Cardiac muscle cell (in vitro differentiated cells and primary cell): ENCODE measurements around the gene KLHL17. TPM values are rescaled to one million over a fixed set of nuclear protein-coding genes. Genes with fewer than 3 reads are reported as not detected.
A peak's percentile ranks its signal among the peaks of the same experiment; 100 is the strongest.

ENCODE experiments used
- DNase-seq, 2 donors: peaks; one replicate each; pipeline versions ENCODE4 v3.0.0 to v3.0.0-alpha.2; 2010 to 2017; ENCODE audit warnings: low read depth in 1 of 2, low spot score in 1 of 2
- H3K27ac ChIP-seq: fragments of 200-600 bp; sonication (generic); 2 replicates; pipeline ENCODE4 v1.5.1; 2016
- H3K27me3 ChIP-seq: fragments of 200-600 bp; sonication (generic); 2 replicates; pipeline ENCODE4 v1.6.0; 2016; ENCODE audit warnings: control low read depth
- H3K36me3 ChIP-seq: fragments of 200-600 bp; sonication (generic); 2 replicates; pipeline ENCODE4 v1.5.1; 2016; ENCODE audit warnings: control low read depth
- H3K4me1 ChIP-seq: fragments of 200-600 bp; sonication (generic); 2 replicates; pipeline ENCODE4 v1.8.1; 2017; ENCODE audit warnings: low read depth, mild to moderate bottlenecking, mixed run types
- H3K4me3 ChIP-seq: fragments of 200-600 bp; sonication (generic); 2 replicates; pipeline ENCODE4 v1.5.1; 2016; ENCODE audit warnings: mild to moderate bottlenecking
- H3K9me3 ChIP-seq: fragments of 200-600 bp; sonication (generic); 2 replicates; pipeline ENCODE4 v1.5.1; 2017; ENCODE audit warnings: low read depth, mild to moderate bottlenecking, control low read depth
- CTCF ChIP-seq: IDR thresholded peaks from 2 replicates; pipeline ENCODE4 v1.5.1; 2012; ENCODE audit warnings: low read depth, mild to moderate bottlenecking, low read length
- polyA plus RNA-seq: library from polyadenylated mRNA; unstranded; fragments of >200 nt; fragmentation: Nextera tagmentation; extraction: Ambion mirVana; gene quantifications from 2 replicates; pipeline ENCODE4 v1.2.1, GENCODE V29; 2016
- total RNA-seq: library from RNA; depleted of rRNA; stranded (reverse); fragments of >200 nt; gene quantifications from 2 replicates; pipeline ENCODE4 v1.2.3, GENCODE V29; 2016

The KLHL17 gene
- total and polyA plus RNA-seq, 2 experiments from 2014 or later = 31.5 to 42.9 TPM

DNA sequence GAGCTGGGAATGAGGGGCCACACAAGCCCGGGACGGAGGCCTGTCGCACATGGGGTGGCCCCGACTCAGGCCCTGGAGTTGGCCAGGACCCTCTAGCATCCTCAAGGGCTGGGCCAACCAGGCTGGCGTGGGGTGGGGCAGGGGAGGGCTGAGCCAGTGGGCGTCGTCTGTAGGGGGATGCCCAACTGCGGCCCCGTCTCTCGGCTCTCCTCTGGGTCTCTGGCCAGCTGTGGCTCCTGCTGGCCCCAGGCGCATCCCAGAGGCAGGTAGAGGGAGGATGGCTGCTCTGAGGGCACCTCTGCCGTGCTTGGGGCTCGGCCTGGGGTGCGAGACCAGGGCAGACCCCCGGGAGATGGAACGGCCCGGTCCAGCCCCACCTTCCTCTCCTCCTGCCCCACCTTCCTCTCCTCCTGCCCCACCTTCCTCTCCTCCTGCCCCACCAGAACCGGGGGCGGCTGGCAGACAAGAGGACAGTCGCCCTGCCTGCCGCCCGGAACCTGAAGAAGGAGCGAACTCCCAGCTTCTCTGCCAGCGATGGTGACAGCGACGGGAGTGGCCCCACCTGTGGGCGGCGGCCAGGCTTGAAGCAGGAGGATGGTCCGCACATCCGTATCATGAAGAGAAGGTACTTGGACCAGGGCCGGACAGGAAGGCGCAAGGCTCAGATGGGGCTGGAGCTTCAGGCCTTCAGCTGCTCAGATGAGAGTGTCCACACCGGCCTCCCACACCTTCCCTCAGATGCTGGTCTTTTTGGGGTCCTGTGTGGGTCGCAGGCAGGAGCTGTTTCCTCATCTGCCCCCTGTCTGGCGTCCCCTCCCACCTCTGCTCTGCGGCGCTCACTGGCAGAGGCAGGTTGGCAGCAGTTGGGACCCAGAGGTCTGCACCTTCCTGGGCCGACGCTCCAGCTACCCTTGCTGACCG, 30.4 kb upstream of the KLHL17 start:
- peaks cover 21% of the 10 kb centered on the region for H3K27me3 ChIP-seq

DNA sequence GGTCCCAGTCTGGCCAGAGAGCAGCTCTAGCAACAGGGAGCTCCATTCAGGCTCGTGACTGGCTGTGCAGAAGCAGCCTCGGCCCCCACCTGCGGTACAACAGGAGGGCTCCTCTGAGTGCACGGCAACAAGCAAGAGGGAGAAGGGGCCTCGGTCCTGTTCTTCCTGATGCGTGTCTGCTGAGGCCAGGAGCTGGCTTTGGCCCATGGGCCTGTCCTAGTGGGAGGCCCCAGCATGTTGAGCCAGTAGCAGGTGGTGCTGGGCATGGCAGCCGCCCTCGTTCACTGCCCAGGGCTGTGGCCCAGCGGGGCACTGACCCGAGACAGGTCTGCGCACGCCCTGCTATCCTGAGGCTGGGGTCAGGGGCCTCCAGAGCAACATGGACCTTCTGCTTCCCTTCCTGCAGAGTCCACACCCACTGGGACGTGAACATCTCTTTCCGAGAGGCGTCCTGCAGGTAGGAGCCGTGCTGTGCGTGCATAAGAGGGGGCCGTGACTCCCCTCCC, 29.7 kb upstream of the KLHL17 start:
- no peak overlapping the region for H3K27ac ChIP-seq
- H3K36me3 ChIP-seq = no peaks in the 10 kb centered on the region
- no peaks in the 10 kb centered on the region for H3K9me3 ChIP-seq
- no peak for TF ChIP-seq CTCF
- DNase-seq = no peak
- H3K4me3 ChIP-seq = no peak overlapping the region
- H3K27me3 ChIP-seq = peaks cover 21% of the 10 kb centered on the region
- H3K4me1 ChIP-seq = peaks cover 7% of the 10 kb centered on the region

More for the DNA sequence above, 30.4 kb upstream of the KLHL17 start:
- no peak overlapping the region for H3K27ac ChIP-seq
- no peak for DNase-seq
- no peaks in the 10 kb centered on the region for H3K36me3 ChIP-seq
- H3K4me3 ChIP-seq = no peak overlapping the region
- TF ChIP-seq CTCF = no peak
- no peaks in the 10 kb centered on the region for H3K9me3 ChIP-seq
- peaks cover 1% of the 10 kb centered on the region for H3K4me1 ChIP-seq

- TF ChIP-seq CTCF = peak; percentile 4
- H3K36me3 ChIP-seq = no peaks in the 10 kb centered on the region
- DNase-seq = no peak
- H3K27me3 ChIP-seq = peaks cover 12% of the 10 kb centered on the region
- H3K4me3 ChIP-seq = no peak overlapping the region
- H3K9me3 ChIP-seq = no peaks in the 10 kb centered on the region
- no peak overlapping the region for H3K27ac ChIP-seq
- peaks cover 10% of the 10 kb centered on the region for H3K4me1 ChIP-seq
Measured at GRCh38 chr1:931380-932172, 28.8 kb upstream of the KLHL17 start.

DNA sequence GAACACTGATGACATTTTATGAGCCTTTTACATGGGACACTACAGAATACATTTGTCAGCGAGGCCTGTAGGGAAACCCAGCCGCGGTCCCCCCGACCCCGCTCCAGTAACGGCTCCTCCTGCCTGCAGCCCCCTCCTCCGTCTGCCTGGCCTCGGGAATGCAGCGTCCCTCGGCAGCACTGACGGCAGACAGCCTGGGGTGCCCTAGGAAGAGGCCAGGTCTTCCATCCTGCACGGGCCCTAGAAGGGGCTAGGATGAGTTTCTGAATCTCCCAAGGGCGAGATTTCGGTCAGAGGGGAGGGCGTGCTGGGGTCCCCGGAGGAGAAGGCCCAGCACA, 28.2 kb upstream of the KLHL17 start:
- H3K27me3 ChIP-seq = peaks cover 11% of the 10 kb centered on the region
- no peak for DNase-seq
- H3K36me3 ChIP-seq = no peaks in the 10 kb centered on the region
- TF ChIP-seq CTCF = no peak
- H3K9me3 ChIP-seq = no peaks in the 10 kb centered on the region
- H3K27ac ChIP-seq = no peak overlapping the region
- no peak overlapping the region for H3K4me3 ChIP-seq
- H3K4me1 ChIP-seq = peaks cover 10% of the 10 kb centered on the region

DNA sequence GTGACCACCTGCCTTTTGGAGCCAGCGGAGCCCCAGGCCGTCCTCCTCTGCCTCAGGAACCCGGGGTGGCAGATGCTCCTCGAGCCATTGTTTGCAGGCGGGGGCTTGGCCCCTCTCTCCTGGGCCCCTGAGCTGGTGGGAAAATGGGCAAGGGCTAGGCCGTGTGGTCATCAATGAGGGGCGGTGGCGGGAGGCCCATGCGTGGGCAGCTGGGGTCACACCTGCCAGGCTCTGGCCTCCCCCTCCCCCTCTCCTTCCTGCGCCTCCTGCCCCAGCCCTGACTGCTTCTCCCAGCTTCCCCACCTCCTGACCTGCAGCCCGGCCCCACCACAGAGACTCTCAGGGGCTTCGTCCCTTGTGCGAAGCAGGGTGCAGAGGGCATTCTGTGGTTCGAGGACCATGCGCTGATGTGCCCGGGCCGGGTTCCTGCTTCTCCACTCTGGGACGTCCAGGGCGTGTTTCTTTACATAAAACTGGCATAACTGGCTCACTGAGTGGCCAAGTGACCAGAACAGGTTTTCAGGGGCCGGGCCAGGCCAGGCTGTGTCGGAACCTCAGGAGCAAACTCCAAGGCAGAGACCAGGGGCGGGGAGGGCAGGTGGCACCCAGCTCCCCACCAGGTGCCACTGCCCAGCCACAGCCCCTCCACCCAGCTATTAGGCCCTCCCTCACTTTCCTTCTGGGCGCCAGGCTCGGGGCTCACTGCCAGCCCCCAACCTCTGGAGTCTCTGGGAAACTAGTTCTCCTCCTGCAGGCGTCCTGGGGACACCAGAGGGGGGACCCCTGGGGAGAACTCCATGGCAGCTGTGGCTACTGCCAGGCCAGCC, 27.4 kb upstream of the KLHL17 start:
- Histone ChIP-seq H3K27me3 (peaks cover 11% of the 10 kb centered on the region), H3K36me3 (no peaks in the 10 kb centered on the region), H3K4me3 (no peak overlapping the region), H3K27ac (no peak overlapping the region), H3K4me1 (peaks cover 10% of the 10 kb centered on the region), H3K9me3 (no peaks in the 10 kb centered on the region)
- no peak for TF ChIP-seq CTCF
- DNase-seq = no peak
